Ishikawa (cell line): Measurements from ENCODE around the gene RXRA.

Experiments used
- CEBPB ChIP-seq: IDR thresholded peaks from 2 replicates; pipeline ENCODE4 v1.6.1; 2012
- CREB1 ChIP-seq: IDR thresholded peaks from 2 replicates; pipeline ENCODE4 v1.6.1; 2012; ENCODE audit warnings: low read depth
- EGR1 ChIP-seq: IDR thresholded peaks from 2 replicates; pipeline ENCODE4 v1.6.1; 2012
- EP300 ChIP-seq: IDR thresholded peaks from 2 replicates; pipeline ENCODE4 v1.6.1; 2012; ENCODE audit warnings: borderline replicate concordance
- FOXM1 ChIP-seq: IDR thresholded peaks from 2 replicates; pipeline ENCODE4 v1.6.1; 2012; ENCODE audit warnings: low read depth, borderline replicate concordance
- NFIC ChIP-seq: IDR thresholded peaks from 2 replicates; pipeline ENCODE4 v1.6.1; 2012
- RAD21 ChIP-seq: IDR thresholded peaks from 2 replicates; pipeline ENCODE4 v1.6.1; 2012; ENCODE audit warnings: low read depth
- TAF1 ChIP-seq: IDR thresholded peaks from 2 replicates; pipeline ENCODE4 v1.6.1; 2012; ENCODE audit warnings: low read depth, mild to moderate bottlenecking
- TCF12 ChIP-seq: IDR thresholded peaks from 2 replicates; pipeline ENCODE4 v1.6.1; 2012; ENCODE audit warnings: low read depth
- TEAD4 ChIP-seq: IDR thresholded peaks from 2 replicates; pipeline ENCODE4 v1.6.1; 2012
- USF1 ChIP-seq: IDR thresholded peaks from 2 replicates; pipeline ENCODE4 v1.6.1; 2012
- YY1 ChIP-seq: IDR thresholded peaks from 2 replicates; pipeline ENCODE4 v1.6.1; 2012; ENCODE audit warnings: low read depth
- ZBTB7A ChIP-seq: IDR thresholded peaks from 2 replicates; pipeline ENCODE4 v1.6.1; 2012; ENCODE audit warnings: low read depth
- TF ChIP-seq, protein P1 (sequence below): IDR thresholded peaks from 2 replicates; pipeline ENCODE4 v1.6.1; 2012
- TF ChIP-seq, protein P2 (sequence below): IDR thresholded peaks from 2 replicates; pipeline ENCODE4 v1.6.1; 2012; ENCODE audit warnings: low read depth, mild to moderate bottlenecking

The RXRA gene

GRCh38 chr9:134320126-134320867 lies 6.0 kb upstream of the RXRA start:
- TF ChIP-seq USF1, result no peak
- TF ChIP-seq ZBTB7A, result no peak
- no peak for TF ChIP-seq FOXM1

- TF ChIP-seq, protein P1, sequence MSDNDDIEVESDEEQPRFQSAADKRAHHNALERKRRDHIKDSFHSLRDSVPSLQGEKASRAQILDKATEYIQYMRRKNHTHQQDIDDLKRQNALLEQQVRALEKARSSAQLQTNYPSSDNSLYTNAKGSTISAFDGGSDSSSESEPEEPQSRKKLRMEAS, result no peak
- no peak for TF ChIP-seq TCF12
- TF ChIP-seq, protein P2, sequence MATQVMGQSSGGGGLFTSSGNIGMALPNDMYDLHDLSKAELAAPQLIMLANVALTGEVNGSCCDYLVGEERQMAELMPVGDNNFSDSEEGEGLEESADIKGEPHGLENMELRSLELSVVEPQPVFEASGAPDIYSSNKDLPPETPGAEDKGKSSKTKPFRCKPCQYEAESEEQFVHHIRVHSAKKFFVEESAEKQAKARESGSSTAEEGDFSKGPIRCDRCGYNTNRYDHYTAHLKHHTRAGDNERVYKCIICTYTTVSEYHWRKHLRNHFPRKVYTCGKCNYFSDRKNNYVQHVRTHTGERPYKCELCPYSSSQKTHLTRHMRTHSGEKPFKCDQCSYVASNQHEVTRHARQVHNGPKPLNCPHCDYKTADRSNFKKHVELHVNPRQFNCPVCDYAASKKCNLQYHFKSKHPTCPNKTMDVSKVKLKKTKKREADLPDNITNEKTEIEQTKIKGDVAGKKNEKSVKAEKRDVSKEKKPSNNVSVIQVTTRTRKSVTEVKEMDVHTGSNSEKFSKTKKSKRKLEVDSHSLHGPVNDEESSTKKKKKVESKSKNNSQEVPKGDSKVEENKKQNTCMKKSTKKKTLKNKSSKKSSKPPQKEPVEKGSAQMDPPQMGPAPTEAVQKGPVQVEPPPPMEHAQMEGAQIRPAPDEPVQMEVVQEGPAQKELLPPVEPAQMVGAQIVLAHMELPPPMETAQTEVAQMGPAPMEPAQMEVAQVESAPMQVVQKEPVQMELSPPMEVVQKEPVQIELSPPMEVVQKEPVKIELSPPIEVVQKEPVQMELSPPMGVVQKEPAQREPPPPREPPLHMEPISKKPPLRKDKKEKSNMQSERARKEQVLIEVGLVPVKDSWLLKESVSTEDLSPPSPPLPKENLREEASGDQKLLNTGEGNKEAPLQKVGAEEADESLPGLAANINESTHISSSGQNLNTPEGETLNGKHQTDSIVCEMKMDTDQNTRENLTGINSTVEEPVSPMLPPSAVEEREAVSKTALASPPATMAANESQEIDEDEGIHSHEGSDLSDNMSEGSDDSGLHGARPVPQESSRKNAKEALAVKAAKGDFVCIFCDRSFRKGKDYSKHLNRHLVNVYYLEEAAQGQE, result no peak
- no peak for TF ChIP-seq TAF1
- no peak for TF ChIP-seq FOXM1
- TF ChIP-seq ZBTB7A, result no peak
- TF ChIP-seq CREB1, result no peak
- TF ChIP-seq YY1, result no peak
- no peak for TF ChIP-seq USF1
- no peak for TF ChIP-seq EGR1
- TF ChIP-seq RAD21, result no peak
- TF ChIP-seq EP300, result no peak
- TF ChIP-seq CEBPB, result no peak
- TF ChIP-seq NFIC, result no peak
- TF ChIP-seq TEAD4, result no peak
Observed at GRCh38 chr9:134320868-134321471, 5.3 kb upstream of the RXRA start.

DNA sequence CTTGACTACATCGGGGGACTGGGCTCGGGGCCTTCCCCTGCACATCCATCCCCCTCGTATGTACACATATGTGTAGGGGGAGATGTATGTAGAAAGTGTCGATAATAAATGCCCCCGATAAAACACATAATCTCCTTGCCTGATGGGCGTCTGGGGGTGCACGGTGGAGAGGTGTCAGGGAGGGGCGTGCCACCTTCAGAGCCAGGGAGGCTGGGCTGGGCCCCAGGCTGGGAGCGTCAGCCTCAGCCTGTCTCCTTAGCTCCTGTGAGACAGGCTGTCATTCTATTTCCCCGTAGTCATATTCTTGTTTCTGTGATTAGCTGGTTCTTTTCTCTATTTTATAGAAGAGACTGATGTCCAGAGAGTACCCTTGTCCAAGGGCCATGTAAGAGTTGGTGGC lies 4.7 kb upstream of the RXRA start:
- TF ChIP-seq TAF1 (no peak), ZBTB7A (no peak), RAD21 (no peak), EGR1 (no peak), TEAD4 (no peak), USF1 (no peak), TCF12 (no peak), CEBPB (no peak), YY1 (no peak), NFIC (no peak), CREB1 (no peak), FOXM1 (no peak), EP300 (no peak)
- TF ChIP-seq, protein P2, result no peak
- TF ChIP-seq, protein P1, result no peak

DNA sequence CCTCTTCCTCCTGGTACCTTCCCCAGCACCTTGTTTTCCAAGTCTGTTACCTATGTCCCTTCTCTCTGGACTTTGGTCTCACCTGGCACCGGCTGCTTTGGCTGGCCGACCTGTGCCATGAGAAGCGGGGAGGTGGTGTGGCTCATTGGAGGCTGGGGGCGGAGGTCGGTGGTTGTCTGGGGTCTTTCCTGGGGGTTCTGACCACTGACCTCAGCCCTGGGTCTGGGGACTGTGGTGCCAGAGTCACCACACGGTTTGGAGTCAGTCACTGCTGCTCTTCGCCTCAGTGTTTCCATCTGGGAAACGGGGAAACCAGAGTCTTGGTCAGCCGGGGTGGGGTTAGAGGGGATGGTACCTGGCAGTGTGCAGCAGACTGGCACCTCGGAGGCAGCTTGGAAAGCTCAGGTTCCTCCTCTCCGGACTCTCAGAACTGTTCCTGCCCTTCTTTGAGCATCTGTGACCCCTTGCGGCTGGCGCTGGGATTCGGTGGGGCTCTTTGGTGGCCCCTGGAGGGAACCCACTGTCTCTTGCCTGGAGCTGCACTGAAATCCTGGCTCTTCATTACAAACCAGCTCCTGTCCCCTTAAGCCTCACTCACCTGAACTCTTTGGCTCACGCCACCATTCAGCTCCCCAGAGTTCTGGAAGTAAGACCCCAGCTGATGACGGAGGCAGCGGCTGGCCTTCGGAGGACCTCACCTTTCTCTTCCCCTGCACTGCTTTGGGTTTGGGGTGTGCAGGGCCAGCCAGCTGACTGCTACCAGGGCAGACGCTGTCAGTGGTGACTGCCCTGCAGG lies 4.1 kb upstream of the RXRA start:
- TF ChIP-seq, protein P2, result no peak
- TF ChIP-seq EGR1 (no peak), EP300 (no peak), CEBPB (no peak), TAF1 (no peak)
